Measurements from ENCODE around the gene RTBDN. TPM values are rescaled to one million over a fixed set of nuclear protein-coding genes. Genes with fewer than 3 reads are reported as not detected.

Gene RTBDN
- total RNA-seq, 1 experiment from 2014 or later: not detected

DNA sequence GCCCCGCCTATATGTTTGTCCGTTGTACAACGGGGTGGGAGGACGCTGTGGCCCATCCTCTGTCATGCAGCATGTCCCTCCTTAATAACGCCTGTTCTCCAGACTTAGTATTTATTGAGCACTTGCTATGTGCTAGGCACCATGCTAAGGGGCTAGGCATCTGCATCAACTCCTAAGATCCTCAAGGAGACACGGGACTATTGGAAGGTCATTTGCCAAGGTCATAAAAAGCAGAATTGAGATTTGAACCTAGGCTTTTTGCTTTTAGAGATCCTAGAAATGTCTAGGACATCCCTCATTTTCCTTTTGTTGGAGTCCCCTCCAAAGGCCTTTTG is 2.1 kb upstream of the RTBDN start:
- Mint-ChIP-seq H3K4me1 (ENCODE audit: low read depth, unreplicated experiment) (peaks cover 8% of the 10 kb centered on the region), H3K4me3 (ENCODE audit: low read depth, unreplicated experiment) (no peak overlapping the region), H3K27ac (ENCODE audit: unreplicated experiment) (no peak overlapping the region), H3K27me3 (ENCODE audit: unreplicated experiment) (peaks cover 61% of the 10 kb centered on the region), H3K36me3 (ENCODE audit: insufficient read depth, unreplicated experiment) (peaks cover 16% of the 10 kb centered on the region), H3K9me3 (ENCODE audit: low read depth, unreplicated experiment) (no peaks in the 10 kb centered on the region)
- CTCF ChIA-PET: no interaction called here
- no peak for DNase-seq
- no peak for TF ChIP-seq CTCF (IDR thresholded peaks at IDR 0.05; ENCODE audit: unreplicated experiment)
- intact Hi-C loops (cut with micrococcal nuclease; ENCODE audit: unreplicated experiment): no loop called here
- BruUV-seq (replicated peaks): no TSS peak

DNA sequence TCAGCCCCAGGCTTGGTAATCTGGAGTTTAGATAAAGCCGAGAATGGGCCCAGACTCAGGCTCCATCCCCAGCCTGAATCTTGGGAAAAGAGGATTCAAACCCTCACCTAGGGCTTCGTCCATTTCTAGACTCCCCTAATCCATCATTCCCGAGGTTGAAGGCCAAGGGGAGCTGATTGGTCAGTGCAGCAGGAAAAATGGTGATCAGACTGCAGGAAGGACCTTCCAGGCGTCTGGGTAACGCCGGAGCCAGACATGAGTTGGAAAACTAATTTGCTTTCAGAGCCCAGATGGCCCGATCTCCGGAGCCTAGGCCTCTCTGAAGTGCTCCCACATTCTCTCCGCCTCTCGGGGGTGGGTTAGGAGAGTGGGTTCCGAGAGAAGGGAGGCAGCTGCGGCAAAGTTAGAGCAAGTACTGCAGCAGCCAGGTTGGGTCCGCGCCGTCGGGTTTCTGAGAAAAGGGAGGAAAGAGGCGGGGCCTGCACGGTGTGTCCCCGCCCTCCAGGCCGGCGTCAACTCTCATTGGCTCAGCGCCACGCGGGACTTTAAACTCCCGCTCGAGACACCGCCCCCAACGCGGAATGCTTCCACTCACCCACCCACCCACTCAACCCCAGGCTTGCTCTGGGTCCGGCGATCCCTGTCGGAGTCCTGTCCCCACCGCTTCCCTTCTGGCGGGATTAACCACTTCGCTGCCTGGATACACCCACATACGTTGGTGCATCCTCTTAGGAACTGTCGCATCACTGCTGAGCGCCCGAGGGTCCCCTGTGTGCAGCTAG is 788 bp upstream of the RTBDN start:
- CTCF ChIA-PET: no interaction called here
- H3K9me3 Mint-ChIP-seq (ENCODE audit: low read depth, unreplicated experiment): no peaks in the 10 kb centered on the region
- H3K27me3 Mint-ChIP-seq (ENCODE audit: unreplicated experiment): peaks cover 70% of the 10 kb centered on the region
- DNase-seq: peak; percentile 21
- H3K4me3 Mint-ChIP-seq (ENCODE audit: low read depth, unreplicated experiment): peak overlapping the region; percentile 55
- H3K36me3 Mint-ChIP-seq (ENCODE audit: insufficient read depth, unreplicated experiment): peaks cover 16% of the 10 kb centered on the region
- no peak overlapping the region for H3K27ac Mint-ChIP-seq (ENCODE audit: unreplicated experiment)
- no TSS peak for BruUV-seq (replicated peaks)
- TF ChIP-seq CTCF (IDR thresholded peaks at IDR 0.05; ENCODE audit: unreplicated experiment): no peak
- peaks cover 8% of the 10 kb centered on the region for H3K4me1 Mint-ChIP-seq (ENCODE audit: low read depth, unreplicated experiment)
- intact Hi-C loops (cut with micrococcal nuclease; ENCODE audit: unreplicated experiment): no loop called here

GRCh38 chr19:12833738-12834565 is 427 bp downstream of the RTBDN start:
- H3K27me3 Mint-ChIP-seq (ENCODE audit: unreplicated experiment): peaks cover 75% of the 10 kb centered on the region
- H3K4me1 Mint-ChIP-seq (ENCODE audit: low read depth, unreplicated experiment): peaks cover 8% of the 10 kb centered on the region
- H3K36me3 Mint-ChIP-seq (ENCODE audit: insufficient read depth, unreplicated experiment): peaks cover 16% of the 10 kb centered on the region
- no TSS peak for BruUV-seq (replicated peaks)
- CTCF ChIA-PET: no interaction called here
- peak overlapping the region; percentile 55 for H3K4me3 Mint-ChIP-seq (ENCODE audit: low read depth, unreplicated experiment)
- H3K27ac Mint-ChIP-seq (ENCODE audit: unreplicated experiment): no peak overlapping the region
- H3K9me3 Mint-ChIP-seq (ENCODE audit: low read depth, unreplicated experiment): no peaks in the 10 kb centered on the region
- intact Hi-C loops (cut with micrococcal nuclease; ENCODE audit: unreplicated experiment): no loop called here
- DNase-seq: peak; percentile 17
- TF ChIP-seq CTCF (IDR thresholded peaks at IDR 0.05; ENCODE audit: unreplicated experiment): no peak

GRCh38 chr19:12833418-12833737 is 1.0 kb downstream of the RTBDN start:
- Mint-ChIP-seq H3K4me3 (ENCODE audit: low read depth, unreplicated experiment) (peak overlapping the region; percentile 55), H3K36me3 (ENCODE audit: insufficient read depth, unreplicated experiment) (peaks cover 12% of the 10 kb centered on the region), H3K9me3 (ENCODE audit: low read depth, unreplicated experiment) (no peaks in the 10 kb centered on the region), H3K27ac (ENCODE audit: unreplicated experiment) (no peak overlapping the region), H3K4me1 (ENCODE audit: low read depth, unreplicated experiment) (peaks cover 9% of the 10 kb centered on the region), H3K27me3 (ENCODE audit: unreplicated experiment) (peaks cover 79% of the 10 kb centered on the region)
- CTCF ChIA-PET: no interaction called here
- no peak for TF ChIP-seq CTCF (IDR thresholded peaks at IDR 0.05; ENCODE audit: unreplicated experiment)
- intact Hi-C loops (cut with micrococcal nuclease; ENCODE audit: unreplicated experiment): no loop called here
- no peak for DNase-seq
- no TSS peak for BruUV-seq (replicated peaks)

All from Calu3 (cell line).